Neural progenitor cell (in vitro differentiated cells): Measurements from ENCODE around the gene TBXAS1. TPM values are rescaled to one million over a fixed set of nuclear protein-coding genes. Genes with fewer than 3 reads are reported as not detected.

ENCODE experiments used
- DNase-seq: peaks from one replicate; pipeline ENCODE4 v3.0.0-alpha.2; 2016; ENCODE audit warnings: low spot score
- H2AFZ ChIP-seq: fragments of 200-600 bp; sonication (generic); replicated peaks from 2 replicates; pipeline ENCODE4 v1.6.1; 2016; ENCODE audit warnings: antibody characterized with exemption
- H3F3A ChIP-seq: fragments of 200-600 bp; sonication (generic); 2 replicates; pipeline ENCODE4 v1.6.1; 2016; ENCODE audit warnings: antibody characterized with exemption, low read depth
- H3K27ac ChIP-seq: fragments of 200-600 bp; sonication (generic); 2 replicates; pipeline ENCODE4 v1.5.1; 2016; ENCODE audit warnings: mild to moderate bottlenecking
- H3K27me3 ChIP-seq: fragments of 200-600 bp; sonication (generic); 2 replicates; pipeline ENCODE4 v1.6.1; 2016; ENCODE audit warnings: mild to moderate bottlenecking, moderate library complexity
- H3K36me3 ChIP-seq: fragments of 200-600 bp; sonication (generic); 2 replicates; pipeline ENCODE4 v1.5.1; 2016
- H3K4me1 ChIP-seq: fragments of 200-600 bp; sonication (generic); 2 replicates; pipeline ENCODE4 v1.6.1; 2016; ENCODE audit warnings: mixed run types
- H3K4me2 ChIP-seq: fragments of 200-600 bp; sonication (generic); 2 replicates; pipeline ENCODE4 v1.6.1; 2016
- H3K4me3 ChIP-seq: fragments of 200-600 bp; sonication (generic); 2 replicates; pipeline ENCODE4 v1.5.1; 2016
- H3K79me2 ChIP-seq: fragments of 200-600 bp; sonication (generic); 2 replicates; pipeline ENCODE4 v1.6.1; 2016; ENCODE audit warnings: low read depth
- H3K9ac ChIP-seq: fragments of 200-600 bp; sonication (generic); 2 replicates; pipeline ENCODE4 v1.6.1; 2016
- H3K9me3 ChIP-seq: fragments of 200-600 bp; sonication (generic); 2 replicates; pipeline ENCODE4 v1.5.1; 2016; ENCODE audit warnings: low read depth
- H4K20me1 ChIP-seq: fragments of 200-600 bp; sonication (generic); 2 replicates; pipeline ENCODE4 v1.6.1; 2016; ENCODE audit warnings: low read depth
- H3K27ac Mint-ChIP-seq: 3 replicates; pipeline ENCODE4 v1.8.0; 2021; ENCODE audit warnings: mixed read lengths
- H3K27me3 Mint-ChIP-seq: 2 replicates; pipeline ENCODE4 v1.8.0; 2022; ENCODE audit warnings: low read depth, mild to moderate bottlenecking, inconsistent platforms, moderate library complexity, mixed read lengths; ENCODE audit not compliant: insufficient read depth
- H3K36me3 Mint-ChIP-seq: 3 replicates; pipeline ENCODE4 v1.8.0; 2021; ENCODE audit warnings: mixed read lengths
- H3K4me1 Mint-ChIP-seq: 3 replicates; pipeline ENCODE4 v1.8.0; 2021; ENCODE audit warnings: mixed read lengths
- H3K4me3 Mint-ChIP-seq: 3 replicates; pipeline ENCODE4 v1.8.0; 2021; ENCODE audit warnings: mild to moderate bottlenecking, moderate library complexity, mixed read lengths
- H3K9me3 Mint-ChIP-seq: 3 replicates; pipeline ENCODE4 v1.8.0; 2020; ENCODE audit warnings: mixed read lengths
- EZH2 ChIP-seq: fragments of 200-600 bp; sonication (generic); IDR thresholded peaks from 2 replicates; pipeline ENCODE4 v1.6.1; 2017; ENCODE audit warnings: antibody characterized with exemption, mild to moderate bottlenecking, moderate library complexity
- EZH2phosphoT487 ChIP-seq: fragments of 200-600 bp; sonication (generic); IDR thresholded peaks from 2 replicates; pipeline ENCODE4 v1.6.1; 2017; ENCODE audit warnings: antibody characterized with exemption
- total RNA-seq: library from RNA; depleted of rRNA; stranded (reverse); fragments of >200 nt; gene quantifications from 2 replicates; pipeline ENCODE4 v1.2.3, GENCODE V29; 2015; ENCODE audit warnings: low replicate concordance
- TF ChIP-seq, protein P1 (sequence below): fragments of 200-600 bp; sonication (generic); IDR thresholded peaks from 2 replicates; pipeline ENCODE4 v1.5.1; 2017; ENCODE audit warnings: antibody characterized with exemption, mild to moderate bottlenecking

TBXAS1 gene
- total RNA-seq, 1 donor from 2014 or later = not detected

GRCh38 chr7:140003913-140004382, 174.9 kb downstream of the TBXAS1 start:
- Mint-ChIP-seq H3K4me1 (peaks cover 13% of the 10 kb centered on the region), H3K9me3 (no peaks in the 10 kb centered on the region), H3K4me3 (no peak overlapping the region), H3K36me3 (no peaks in the 10 kb centered on the region), H3K27me3 (peaks cover 10% of the 10 kb centered on the region), H3K27ac (no peak overlapping the region)
- TF ChIP-seq, protein P1, sequence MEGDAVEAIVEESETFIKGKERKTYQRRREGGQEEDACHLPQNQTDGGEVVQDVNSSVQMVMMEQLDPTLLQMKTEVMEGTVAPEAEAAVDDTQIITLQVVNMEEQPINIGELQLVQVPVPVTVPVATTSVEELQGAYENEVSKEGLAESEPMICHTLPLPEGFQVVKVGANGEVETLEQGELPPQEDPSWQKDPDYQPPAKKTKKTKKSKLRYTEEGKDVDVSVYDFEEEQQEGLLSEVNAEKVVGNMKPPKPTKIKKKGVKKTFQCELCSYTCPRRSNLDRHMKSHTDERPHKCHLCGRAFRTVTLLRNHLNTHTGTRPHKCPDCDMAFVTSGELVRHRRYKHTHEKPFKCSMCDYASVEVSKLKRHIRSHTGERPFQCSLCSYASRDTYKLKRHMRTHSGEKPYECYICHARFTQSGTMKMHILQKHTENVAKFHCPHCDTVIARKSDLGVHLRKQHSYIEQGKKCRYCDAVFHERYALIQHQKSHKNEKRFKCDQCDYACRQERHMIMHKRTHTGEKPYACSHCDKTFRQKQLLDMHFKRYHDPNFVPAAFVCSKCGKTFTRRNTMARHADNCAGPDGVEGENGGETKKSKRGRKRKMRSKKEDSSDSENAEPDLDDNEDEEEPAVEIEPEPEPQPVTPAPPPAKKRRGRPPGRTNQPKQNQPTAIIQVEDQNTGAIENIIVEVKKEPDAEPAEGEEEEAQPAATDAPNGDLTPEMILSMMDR = peak; percentile 73
- TF ChIP-seq EZH2phosphoT487 = no peak
- H2AFZ ChIP-seq = peak overlapping the region; percentile 27
- H3K4me1 ChIP-seq = no peaks in the 10 kb centered on the region
- DNase-seq = peak; percentile 81
- H3F3A ChIP-seq = no peaks in the 10 kb centered on the region
- H3K4me2 ChIP-seq = no peak overlapping the region
- H3K36me3 ChIP-seq = no peaks in the 10 kb centered on the region
- no peaks in the 10 kb centered on the region for H3K9me3 ChIP-seq
- no peak overlapping the region for H3K9ac ChIP-seq
- peaks cover 2% of the 10 kb centered on the region for H3K27me3 ChIP-seq
- no peaks in the 10 kb centered on the region for H4K20me1 ChIP-seq
- H3K27ac ChIP-seq = no peak overlapping the region
- no peaks in the 10 kb centered on the region for H3K79me2 ChIP-seq
- no peak overlapping the region for H3K4me3 ChIP-seq

DNA sequence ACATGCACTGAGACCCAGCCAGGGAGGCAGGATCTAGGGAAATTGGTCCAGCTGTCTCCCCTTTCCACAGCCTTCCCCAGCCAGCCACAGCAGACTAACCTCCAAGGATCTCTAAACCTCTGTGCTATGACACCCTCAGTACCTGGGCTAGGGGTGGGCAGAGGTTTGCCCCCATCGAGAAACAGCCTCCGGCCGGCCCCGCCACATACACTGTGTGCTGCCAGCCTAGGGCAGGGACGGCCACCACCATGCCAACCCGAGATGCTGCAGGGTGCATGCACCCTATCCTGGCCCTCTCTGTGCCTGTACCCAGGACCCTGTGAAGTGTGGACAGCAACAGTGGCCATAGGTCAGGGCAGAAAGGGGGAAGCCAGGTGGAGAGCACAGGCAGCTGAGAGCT, 175.6 kb downstream of the TBXAS1 start:
- Histone ChIP-seq H3K79me2 (no peaks in the 10 kb centered on the region), H3K27ac (no peak overlapping the region), H3F3A (no peaks in the 10 kb centered on the region), H3K9me3 (no peaks in the 10 kb centered on the region), H3K4me3 (no peak overlapping the region), H2AFZ (no peak overlapping the region), H3K9ac (no peak overlapping the region), H3K4me2 (no peak overlapping the region), H3K4me1 (no peaks in the 10 kb centered on the region), H4K20me1 (no peaks in the 10 kb centered on the region), H3K36me3 (no peaks in the 10 kb centered on the region), H3K27me3 (peaks cover 2% of the 10 kb centered on the region)
- TF ChIP-seq, protein P1 = no peak
- TF ChIP-seq EZH2phosphoT487 (no peak), EZH2 (no peak)
- Mint-ChIP-seq H3K9me3 (no peaks in the 10 kb centered on the region), H3K36me3 (no peaks in the 10 kb centered on the region), H3K27me3 (peaks cover 10% of the 10 kb centered on the region), H3K4me1 (peaks cover 16% of the 10 kb centered on the region), H3K27ac (no peak overlapping the region), H3K4me3 (no peak overlapping the region)
- DNase-seq = no peak

- H3K36me3 ChIP-seq = no peaks in the 10 kb centered on the region
- no peak overlapping the region for H3K9ac ChIP-seq
- H3F3A ChIP-seq = peaks cover 3% of the 10 kb centered on the region
- no peak overlapping the region for H2AFZ ChIP-seq
- Mint-ChIP-seq H3K27ac (no peak overlapping the region), H3K9me3 (no peaks in the 10 kb centered on the region), H3K4me3 (no peak overlapping the region), H3K4me1 (peaks cover 19% of the 10 kb centered on the region), H3K36me3 (no peaks in the 10 kb centered on the region), H3K27me3 (peaks cover 10% of the 10 kb centered on the region)
- no peaks in the 10 kb centered on the region for H3K79me2 ChIP-seq
- H3K9me3 ChIP-seq = no peaks in the 10 kb centered on the region
- H3K27ac ChIP-seq = no peak overlapping the region
- no peak overlapping the region for H3K4me2 ChIP-seq
- TF ChIP-seq EZH2 (no peak), EZH2phosphoT487 (no peak)
- TF ChIP-seq, protein P1 = no peak
- no peaks in the 10 kb centered on the region for H4K20me1 ChIP-seq
- DNase-seq = no peak
- H3K4me3 ChIP-seq = no peak overlapping the region
- H3K4me1 ChIP-seq = peaks cover 4% of the 10 kb centered on the region
- H3K27me3 ChIP-seq = peaks cover 2% of the 10 kb centered on the region
These were observed 176.3 kb downstream of the TBXAS1 start for GRCh38 chr7:140005341-140005740.
